HG03342 (cell line): ENCODE results near the gene CLEC6A.
A peak's percentile ranks its signal among the peaks of the same experiment; 100 is the strongest.
"Not testable (repeated sequence)": the region's sequence is repeated elsewhere in the genome, so short reads cannot be mapped to it uniquely, and the experiment has no call there.

ENCODE experiments used
- ATAC-seq: cut with Tn5 transposase; IDR thresholded peaks from one replicate; pipeline ENCODE4 v1.9.1; 2021; ENCODE audit warnings: mild to moderate bottlenecking, moderate library complexity; ENCODE audit not compliant: unreplicated experiment

CLEC6A gene

GRCh38 chr12:8493084-8493483 lies 37.3 kb downstream of the CLEC6A start:
- ATAC-seq = peak; percentile 97

GRCh38 chr12:8495671-8496070 lies 39.9 kb downstream of the CLEC6A start:
- ATAC-seq = not testable (repeated sequence)

GRCh38 chr12:8496074-8496473 lies 40.3 kb downstream of the CLEC6A start:
- ATAC-seq = not testable (repeated sequence)

GRCh38 chr12:8499616-8500015 lies 43.9 kb downstream of the CLEC6A start:
- no peak for ATAC-seq

DNA sequence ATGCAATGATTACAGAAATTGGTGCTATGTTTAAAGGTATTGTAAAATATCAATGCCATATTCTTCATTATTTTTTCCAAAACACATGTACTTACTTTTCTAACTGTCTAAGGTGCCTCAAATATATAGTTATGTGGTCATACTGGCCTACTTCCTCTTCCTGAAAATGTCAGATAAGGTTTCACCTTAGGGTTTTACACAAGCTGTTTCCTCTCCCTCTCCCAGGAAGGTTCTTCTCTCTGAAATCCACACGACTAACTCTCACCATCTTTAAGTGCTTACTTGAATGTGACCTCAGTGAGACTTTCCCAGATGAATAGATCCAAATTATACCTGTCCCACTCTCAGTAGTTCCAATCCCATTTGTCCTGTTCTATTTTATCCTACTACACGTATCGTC lies 46.0 kb downstream of the CLEC6A start:
- no peak for ATAC-seq

GRCh38 chr12:8504351-8504750 lies 48.6 kb downstream of the CLEC6A start:
- ATAC-seq = no peak

- no peak for ATAC-seq
Observed at GRCh38 chr12:8507596-8507995, 51.8 kb downstream of the CLEC6A start.

GRCh38 chr12:8508223-8508622 lies 52.5 kb downstream of the CLEC6A start:
- no peak for ATAC-seq

- no peak for ATAC-seq
Observed at GRCh38 chr12:8508910-8509841, 53.4 kb downstream of the CLEC6A start.

DNA sequence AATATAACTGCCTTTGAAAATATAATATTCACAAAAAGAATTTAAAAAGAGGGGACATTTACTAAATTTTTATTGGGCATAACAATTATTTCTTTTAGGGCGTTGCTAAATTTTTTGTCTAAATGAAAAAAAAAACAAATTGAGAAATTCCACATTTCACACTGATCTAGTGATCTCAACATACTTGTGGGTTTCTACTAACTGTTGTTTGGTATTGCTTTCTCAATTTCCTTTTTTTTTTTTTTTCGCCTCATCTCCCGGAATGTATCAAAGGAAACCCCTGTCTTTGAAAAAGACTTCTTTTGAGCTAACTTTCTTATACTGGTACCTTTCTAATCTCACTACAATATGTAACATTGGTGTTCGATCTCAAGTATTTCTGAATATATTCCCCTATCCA lies 57.5 kb downstream of the CLEC6A start, which contains the start of gene CLEC4D:
Gene CLEC4D, plus strand, starts transcription at position 248 of the 400 bp plus-strand sequence. CDS start 230 bp downstream, outside the sequence.
- no peak for ATAC-seq

- no peak for ATAC-seq
Observed at GRCh38 chr12:8517971-8518370, 62.2 kb downstream of the CLEC6A start.

- ATAC-seq = no peak
Observed at GRCh38 chr12:8519171-8519570, 63.4 kb downstream of the CLEC6A start.

- no peak for ATAC-seq
Observed at GRCh38 chr12:8527250-8528130, 71.7 kb downstream of the CLEC6A start.
